A673 (cell line): Measurements from ENCODE around the gene ROR1. TPM values are rescaled to one million over a fixed set of nuclear protein-coding genes. Genes with fewer than 3 reads are reported as not detected.

Experiments used
- BruUV-seq: library from RNA; stranded (reverse); fragments of 400-500 nt; replicated peaks from 2 replicates; lab custom pipeline; 2021; lab: Mats Ljungman, UMichigan
- CTCF ChIA-PET: fragments of 300-600 bp; sonication (Branson Sonifier 250); formaldehyde crosslinking; loops from one replicate; lab custom pipeline; 2022; ENCODE audit warnings: antibody characterized with exemption; lab: Charles Lee
- POLR2A ChIA-PET: fragments of 300-600 bp; sonication (Branson Sonifier 250); formaldehyde crosslinking; loops from one replicate; lab custom pipeline; 2022; ENCODE audit warnings: antibody characterized with exemption; ENCODE audit not compliant: low non-redundant PET; lab: Charles Lee
- DNase-seq: peaks from one replicate; pipeline ENCODE4 v3.0.0-alpha.2; 2015; ENCODE audit warnings: low spot score
- H3K27ac ChIP-seq: fragments of 200-600 bp; sonication (generic); 2 replicates; pipeline ENCODE4 v1.5.1; 2016; ENCODE audit warnings: mixed run types, low read depth, mild to moderate bottlenecking, mixed read lengths, antibody characterized with exemption, low read length; ENCODE audit not compliant: poor library complexity, severe bottlenecking
- H3K27me3 ChIP-seq: fragments of 200-600 bp; sonication (generic); replicated peaks from 2 replicates; pipeline ENCODE4 v1.6.1; 2017; ENCODE audit warnings: mixed run types, low read depth, mild to moderate bottlenecking, mixed read lengths, antibody characterized with exemption, low read length; ENCODE audit not compliant: insufficient read depth, poor library complexity
- H3K36me3 ChIP-seq: fragments of 200-600 bp; sonication (generic); 2 replicates; pipeline ENCODE4 v1.6.1; 2016; ENCODE audit warnings: mixed run types, mild to moderate bottlenecking, mixed read lengths, antibody characterized with exemption, low read length; ENCODE audit not compliant: insufficient read depth, poor library complexity, severe bottlenecking
- H3K4me1 ChIP-seq: fragments of 200-600 bp; sonication (generic); 2 replicates; pipeline ENCODE4 v1.6.1; 2017; ENCODE audit warnings: mixed run types, mild to moderate bottlenecking, mixed read lengths, antibody characterized with exemption, low read length; ENCODE audit not compliant: insufficient read depth, poor library complexity, severe bottlenecking
- H3K4me3 ChIP-seq: fragments of 200-600 bp; sonication (generic); 2 replicates; pipeline ENCODE4 v1.5.1; 2016; ENCODE audit warnings: low read depth, mixed run types, mild to moderate bottlenecking, mixed read lengths, low read length; ENCODE audit not compliant: poor library complexity, severe bottlenecking
- H3K9me3 ChIP-seq: fragments of 200-600 bp; sonication (generic); 2 replicates; pipeline ENCODE4 v1.6.1; 2016; ENCODE audit warnings: mixed run types, low read depth, mild to moderate bottlenecking, mixed read lengths, antibody characterized with exemption, low read length; ENCODE audit not compliant: poor library complexity, severe bottlenecking
- EZH2 ChIP-seq: fragments of 200-600 bp; sonication (generic); IDR thresholded peaks from 2 replicates; pipeline ENCODE4 v1.6.1; 2017; ENCODE audit warnings: borderline replicate concordance, low read depth, mild to moderate bottlenecking, mixed read lengths, antibody characterized with exemption, low read length; ENCODE audit not compliant: poor library complexity, severe bottlenecking
- intact Hi-C: fragments of 100-400 bp; cut with micrococcal nuclease; formaldehyde crosslinking; loops from one replicate; pipeline ENCODE4 v1.10.0; 2022; ENCODE audit not compliant: unreplicated experiment
- total RNA-seq: library from RNA; stranded (reverse); gene quantifications from 2 replicates; pipeline ENCODE4 v1.2.3, GENCODE V29; 2021
- TF ChIP-seq, protein P1 (sequence below): fragments of 300-800, 200-600 bp; sonication (generic); conservative IDR thresholded peaks from 2 replicates; pipeline ENCODE4 v1.5.1; 2017; ENCODE audit warnings: low read depth, mild to moderate bottlenecking, antibody characterized with exemption, low read length, moderate library complexity, mixed read lengths

The ROR1 gene
- total RNA-seq, 1 experiment from 2014 or later: 7.4 TPM

GRCh38 chr1:64038965-64039364, 265.1 kb downstream of the ROR1 start:
- DNase-seq: no peak
- H3K9me3 ChIP-seq: no peaks in the 10 kb centered on the region
- intact Hi-C loops: no loop called here
- no peaks in the 10 kb centered on the region for H3K4me1 ChIP-seq
- no peak overlapping the region for H3K27ac ChIP-seq
- no peak overlapping the region for H3K4me3 ChIP-seq
- H3K36me3 ChIP-seq: no peaks in the 10 kb centered on the region
- TF ChIP-seq, protein P1, sequence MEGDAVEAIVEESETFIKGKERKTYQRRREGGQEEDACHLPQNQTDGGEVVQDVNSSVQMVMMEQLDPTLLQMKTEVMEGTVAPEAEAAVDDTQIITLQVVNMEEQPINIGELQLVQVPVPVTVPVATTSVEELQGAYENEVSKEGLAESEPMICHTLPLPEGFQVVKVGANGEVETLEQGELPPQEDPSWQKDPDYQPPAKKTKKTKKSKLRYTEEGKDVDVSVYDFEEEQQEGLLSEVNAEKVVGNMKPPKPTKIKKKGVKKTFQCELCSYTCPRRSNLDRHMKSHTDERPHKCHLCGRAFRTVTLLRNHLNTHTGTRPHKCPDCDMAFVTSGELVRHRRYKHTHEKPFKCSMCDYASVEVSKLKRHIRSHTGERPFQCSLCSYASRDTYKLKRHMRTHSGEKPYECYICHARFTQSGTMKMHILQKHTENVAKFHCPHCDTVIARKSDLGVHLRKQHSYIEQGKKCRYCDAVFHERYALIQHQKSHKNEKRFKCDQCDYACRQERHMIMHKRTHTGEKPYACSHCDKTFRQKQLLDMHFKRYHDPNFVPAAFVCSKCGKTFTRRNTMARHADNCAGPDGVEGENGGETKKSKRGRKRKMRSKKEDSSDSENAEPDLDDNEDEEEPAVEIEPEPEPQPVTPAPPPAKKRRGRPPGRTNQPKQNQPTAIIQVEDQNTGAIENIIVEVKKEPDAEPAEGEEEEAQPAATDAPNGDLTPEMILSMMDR: no peak
- no peak for TF ChIP-seq EZH2
- no peaks in the 10 kb centered on the region for H3K27me3 ChIP-seq
- POLR2A ChIA-PET: no interaction called here
- CTCF ChIA-PET: no interaction called here
- no TSS peak for BruUV-seq

GRCh38 chr1:64039390-64039926, 265.6 kb downstream of the ROR1 start:
- BruUV-seq: no TSS peak

DNA sequence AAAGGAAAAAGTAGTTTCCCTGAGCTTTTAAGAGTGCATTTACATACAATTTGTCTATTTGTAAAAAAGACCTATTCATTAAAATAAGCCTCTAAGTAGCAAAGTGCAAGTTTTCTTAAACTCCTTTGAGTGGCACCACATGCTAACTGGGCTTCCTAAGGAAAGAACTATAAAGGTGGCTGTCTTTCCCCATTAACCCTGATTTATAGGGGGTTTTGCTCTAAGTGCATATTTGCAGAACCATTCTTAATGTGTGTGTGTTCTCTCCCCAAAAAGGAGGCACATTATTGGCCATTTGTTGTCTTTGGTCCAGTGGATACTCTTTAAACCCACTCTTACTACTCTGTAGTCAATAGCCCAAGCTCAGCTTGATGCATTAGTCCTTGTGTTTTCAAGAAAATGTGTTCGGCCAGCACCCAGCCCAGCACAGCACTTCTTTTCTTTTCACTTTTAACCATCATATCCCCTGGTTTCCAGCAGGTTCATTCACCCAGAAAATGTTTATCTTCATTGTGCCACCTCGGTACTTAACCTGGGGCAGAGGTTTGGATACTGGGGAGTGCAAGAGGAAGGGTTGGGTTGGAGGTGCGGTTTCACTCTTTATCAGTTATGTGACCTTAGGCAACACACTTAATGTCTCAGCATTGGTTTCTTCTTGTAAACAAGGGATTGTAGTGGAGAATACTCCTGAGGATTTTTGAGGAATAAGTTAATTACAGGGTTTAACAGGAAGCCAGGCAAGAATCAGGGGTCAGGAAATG, 267.7 kb downstream of the ROR1 start:
- Histone ChIP-seq H3K36me3 (no peaks in the 10 kb centered on the region), H3K4me1 (no peaks in the 10 kb centered on the region), H3K27me3 (no peaks in the 10 kb centered on the region), H3K9me3 (no peaks in the 10 kb centered on the region), H3K4me3 (no peak overlapping the region), H3K27ac (no peak overlapping the region)
- ChIA-PET POLR2A (no interaction called here), CTCF (no interaction called here)
- BruUV-seq: no TSS peak
- no peak for TF ChIP-seq EZH2
- TF ChIP-seq, protein P1: no peak
- intact Hi-C loops: loop anchor here (10.0 kb wide), 1 partner anchor 63 kb away; no protein-coding TSS in a partner anchor
- no peak for DNase-seq

More at GRCh38 chr1:64039390-64039926, 265.6 kb downstream of the ROR1 start:
- no peak overlapping the region for H3K4me3 ChIP-seq
- no peaks in the 10 kb centered on the region for H3K36me3 ChIP-seq
- ChIA-PET POLR2A (no interaction called here), CTCF (no interaction called here)
- no peak for TF ChIP-seq EZH2
- TF ChIP-seq, protein P1: no peak
- no peaks in the 10 kb centered on the region for H3K4me1 ChIP-seq
- intact Hi-C loops: no loop called here
- no peaks in the 10 kb centered on the region for H3K27me3 ChIP-seq
- DNase-seq: peak; percentile 11
- no peaks in the 10 kb centered on the region for H3K9me3 ChIP-seq
- no peak overlapping the region for H3K27ac ChIP-seq
